CD4-positive, alpha-beta T cell treated with Interleukin-6 at 100 ng/mL for 8 hours (primary cell): ENCODE data around the gene DBX2.
"Not testable (repeated sequence)": the region's sequence is repeated elsewhere in the genome, so short reads cannot be mapped to it uniquely, and the experiment has no call there.

Source experiments
- DNase-seq: peaks from one replicate; pipeline ENCODE4 v3.0.0-alpha.2; 2020; ENCODE audit warnings: mixed read lengths, low spot score

DBX2 gene

DNA sequence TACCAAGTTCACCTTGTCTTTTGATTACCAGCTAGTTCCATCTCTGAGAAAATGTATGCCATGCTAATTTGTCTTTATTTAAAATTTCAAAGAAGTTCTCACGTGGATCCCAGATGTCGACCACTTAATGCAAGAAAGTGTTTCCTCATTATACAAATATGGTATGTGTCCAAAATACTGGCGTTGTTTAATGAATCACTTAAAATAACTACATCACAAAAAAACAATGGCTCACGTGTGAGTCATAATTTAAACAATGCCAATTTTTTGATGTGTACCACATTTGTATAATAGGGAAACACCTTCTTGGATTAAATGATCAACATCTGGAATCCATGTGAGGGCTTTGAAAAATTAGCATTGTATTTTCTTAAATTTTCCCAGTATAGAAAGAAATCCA, 40.8 kb downstream of the DBX2 start:
- no peak for DNase-seq

- DNase-seq = no peak
Measured at GRCh38 chr12:45008211-45008610, 42.7 kb downstream of the DBX2 start.

- no peak for DNase-seq
Measured at GRCh38 chr12:44999355-44999754, 51.5 kb downstream of the DBX2 start.

- no peak for DNase-seq
Measured at GRCh38 chr12:44993161-44993560, 57.7 kb downstream of the DBX2 start.

- DNase-seq = not testable (repeated sequence)
Measured at GRCh38 chr12:44984863-44985262, 66.0 kb downstream of the DBX2 start.

DNA sequence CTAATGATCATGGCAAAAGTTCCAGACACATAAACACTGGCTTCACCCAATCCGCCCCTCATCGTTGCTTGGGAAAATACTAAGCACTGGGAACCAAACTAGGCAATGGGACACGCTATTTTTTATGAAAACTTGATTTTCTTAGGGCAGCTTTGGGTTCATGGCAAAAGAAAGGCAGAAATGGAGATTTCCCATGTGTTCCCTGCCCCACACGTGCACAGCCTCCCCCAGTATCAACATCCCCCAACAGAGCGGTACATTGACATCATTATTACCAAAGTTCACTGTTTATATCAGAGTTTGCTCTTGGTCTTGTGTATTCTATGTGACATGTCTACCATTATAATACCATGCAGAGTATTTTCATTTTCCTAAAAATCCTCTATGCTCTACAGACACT, 71.0 kb downstream of the DBX2 start:
- DNase-seq = no peak

GRCh38 chr12:44976246-44976645, 74.7 kb downstream of the DBX2 start:
- no peak for DNase-seq

- no peak for DNase-seq
Measured at GRCh38 chr12:44972746-44973421, 78.0 kb downstream of the DBX2 start.

GRCh38 chr12:44968965-44969364, 81.9 kb downstream of the DBX2 start:
- no peak for DNase-seq
